Measurements from ENCODE around the gene RARRES1. TPM values are rescaled to one million over a fixed set of nuclear protein-coding genes. Genes with fewer than 3 reads are reported as not detected.
A peak's percentile ranks its signal among the peaks of the same experiment; 100 is the strongest.

The RARRES1 gene
- total RNA-seq, 1 donor from 2014 or later = 2.4 TPM

GRCh38 chr3:158737410-158737809 lies 5.2 kb upstream of the RARRES1 start:
- H3K4me3 Mint-ChIP-seq (ENCODE audit: unreplicated experiment) = no peak overlapping the region
- TF ChIP-seq CTCF (IDR thresholded peaks at IDR 0.05) = no peak
- peaks cover 5% of the 10 kb centered on the region for H3K4me1 Mint-ChIP-seq (ENCODE audit: unreplicated experiment)
- H3K9me3 Mint-ChIP-seq (ENCODE audit: unreplicated experiment) = peaks cover 7% of the 10 kb centered on the region
- H3K27me3 Mint-ChIP-seq (ENCODE audit: unreplicated experiment) = no peaks in the 10 kb centered on the region
- no peak for DNase-seq (ENCODE audit: extremely low spot score, unreplicated experiment)
- H3K36me3 Mint-ChIP-seq (ENCODE audit: unreplicated experiment) = peaks cover 7% of the 10 kb centered on the region
- no peak overlapping the region for H3K27ac Mint-ChIP-seq (ENCODE audit: unreplicated experiment)

- Mint-ChIP-seq H3K27ac (ENCODE audit: unreplicated experiment) (no peak overlapping the region), H3K4me3 (ENCODE audit: unreplicated experiment) (no peak overlapping the region), H3K27me3 (ENCODE audit: unreplicated experiment) (no peaks in the 10 kb centered on the region), H3K9me3 (ENCODE audit: unreplicated experiment) (peaks cover 7% of the 10 kb centered on the region), H3K4me1 (ENCODE audit: unreplicated experiment) (peaks cover 10% of the 10 kb centered on the region), H3K36me3 (ENCODE audit: unreplicated experiment) (peaks cover 2% of the 10 kb centered on the region)
- TF ChIP-seq CTCF (IDR thresholded peaks at IDR 0.05) = no peak
- DNase-seq (ENCODE audit: extremely low spot score, unreplicated experiment) = no peak
These were observed 3.2 kb upstream of the RARRES1 start for GRCh38 chr3:158735296-158736033.

- Mint-ChIP-seq H3K36me3 (ENCODE audit: unreplicated experiment) (peaks cover 2% of the 10 kb centered on the region), H3K4me3 (ENCODE audit: unreplicated experiment) (no peak overlapping the region)
These were observed 1.4 kb upstream of the RARRES1 start for GRCh38 chr3:158733656-158734055.

GRCh38 chr3:158732856-158733200 lies 571 bp upstream of the RARRES1 start:
- no peak for TF ChIP-seq CTCF (IDR thresholded peaks at IDR 0.05)
- Mint-ChIP-seq H3K4me3 (ENCODE audit: unreplicated experiment) (peak overlapping the region; percentile 48), H3K9me3 (ENCODE audit: unreplicated experiment) (peaks cover 7% of the 10 kb centered on the region), H3K4me1 (ENCODE audit: unreplicated experiment) (peaks cover 14% of the 10 kb centered on the region), H3K36me3 (ENCODE audit: unreplicated experiment) (peaks cover 2% of the 10 kb centered on the region), H3K27ac (ENCODE audit: unreplicated experiment) (no peak overlapping the region), H3K27me3 (ENCODE audit: unreplicated experiment) (no peaks in the 10 kb centered on the region)
- no peak for DNase-seq (ENCODE audit: extremely low spot score, unreplicated experiment)

More at GRCh38 chr3:158733656-158734055, 1.4 kb upstream of the RARRES1 start:
- H3K27ac Mint-ChIP-seq (ENCODE audit: unreplicated experiment) = no peak overlapping the region
- DNase-seq (ENCODE audit: extremely low spot score, unreplicated experiment) = no peak
- no peak for TF ChIP-seq CTCF (IDR thresholded peaks at IDR 0.05)
- peaks cover 10% of the 10 kb centered on the region for H3K4me1 Mint-ChIP-seq (ENCODE audit: unreplicated experiment)
- no peaks in the 10 kb centered on the region for H3K27me3 Mint-ChIP-seq (ENCODE audit: unreplicated experiment)
- peaks cover 7% of the 10 kb centered on the region for H3K9me3 Mint-ChIP-seq (ENCODE audit: unreplicated experiment)

GRCh38 chr3:158731486-158731885 lies 771 bp downstream of the RARRES1 start:
- no peak for DNase-seq (ENCODE audit: extremely low spot score, unreplicated experiment)
- Mint-ChIP-seq H3K4me3 (ENCODE audit: unreplicated experiment) (peak overlapping the region; percentile 48), H3K4me1 (ENCODE audit: unreplicated experiment) (peaks cover 22% of the 10 kb centered on the region), H3K27ac (ENCODE audit: unreplicated experiment) (no peak overlapping the region), H3K27me3 (ENCODE audit: unreplicated experiment) (no peaks in the 10 kb centered on the region), H3K9me3 (ENCODE audit: unreplicated experiment) (peaks cover 7% of the 10 kb centered on the region), H3K36me3 (ENCODE audit: unreplicated experiment) (peaks cover 2% of the 10 kb centered on the region)
- no peak for TF ChIP-seq CTCF (IDR thresholded peaks at IDR 0.05)
